GM12801 (cell line): Measurements from ENCODE around the gene ISG15.

Source experiments
- TF ChIP-seq, protein P1 (sequence below): IDR thresholded peaks from one replicate; pipeline ENCODE4 v1.5.1; 2011; ENCODE audit warnings: control low read depth; ENCODE audit not compliant: insufficient read length; ENCODE audit errors: extremely low read depth

ISG15 gene

DNA sequence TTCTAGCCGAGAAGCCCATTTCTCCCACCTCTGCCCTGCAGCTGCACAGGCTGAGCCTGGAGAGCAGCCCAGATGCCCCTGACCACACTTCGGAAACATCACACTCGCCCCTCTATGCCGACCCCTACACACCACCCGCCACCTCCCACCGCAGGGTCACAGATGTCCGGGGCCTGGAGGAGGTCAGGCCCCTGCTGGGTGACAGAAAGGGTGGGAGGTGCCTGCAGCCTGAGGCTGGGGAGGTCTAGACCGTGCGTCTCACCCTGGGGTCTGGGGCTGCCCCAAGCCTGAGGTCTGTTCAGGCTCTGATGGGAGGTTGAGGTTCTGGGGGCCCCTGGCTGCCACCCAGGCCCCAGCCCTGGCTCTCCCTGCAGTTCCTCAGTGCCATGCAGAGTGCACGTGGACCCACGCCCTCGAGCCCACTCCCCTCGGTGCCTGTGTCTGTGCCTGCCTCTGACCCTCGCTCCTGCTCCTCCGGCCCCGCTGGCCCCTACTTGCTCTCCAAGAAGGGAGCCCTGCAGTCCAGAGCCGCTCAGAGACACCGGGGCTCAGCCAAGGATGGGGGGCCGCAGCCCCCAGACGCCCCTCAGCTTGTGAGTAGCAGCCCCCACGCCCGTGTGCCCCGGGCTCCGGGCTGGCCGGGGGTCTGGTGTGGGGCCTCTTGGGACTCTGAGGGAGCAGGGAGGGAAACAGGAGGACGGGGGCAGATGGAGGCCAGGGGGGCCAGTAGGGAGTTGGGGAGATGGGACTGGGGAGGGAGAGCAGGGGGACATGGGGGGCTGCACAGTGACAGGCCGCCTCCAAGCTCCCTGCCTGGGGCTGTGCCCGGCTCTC is 39.6 kb upstream of the ISG15 start:
- TF ChIP-seq, protein P1, sequence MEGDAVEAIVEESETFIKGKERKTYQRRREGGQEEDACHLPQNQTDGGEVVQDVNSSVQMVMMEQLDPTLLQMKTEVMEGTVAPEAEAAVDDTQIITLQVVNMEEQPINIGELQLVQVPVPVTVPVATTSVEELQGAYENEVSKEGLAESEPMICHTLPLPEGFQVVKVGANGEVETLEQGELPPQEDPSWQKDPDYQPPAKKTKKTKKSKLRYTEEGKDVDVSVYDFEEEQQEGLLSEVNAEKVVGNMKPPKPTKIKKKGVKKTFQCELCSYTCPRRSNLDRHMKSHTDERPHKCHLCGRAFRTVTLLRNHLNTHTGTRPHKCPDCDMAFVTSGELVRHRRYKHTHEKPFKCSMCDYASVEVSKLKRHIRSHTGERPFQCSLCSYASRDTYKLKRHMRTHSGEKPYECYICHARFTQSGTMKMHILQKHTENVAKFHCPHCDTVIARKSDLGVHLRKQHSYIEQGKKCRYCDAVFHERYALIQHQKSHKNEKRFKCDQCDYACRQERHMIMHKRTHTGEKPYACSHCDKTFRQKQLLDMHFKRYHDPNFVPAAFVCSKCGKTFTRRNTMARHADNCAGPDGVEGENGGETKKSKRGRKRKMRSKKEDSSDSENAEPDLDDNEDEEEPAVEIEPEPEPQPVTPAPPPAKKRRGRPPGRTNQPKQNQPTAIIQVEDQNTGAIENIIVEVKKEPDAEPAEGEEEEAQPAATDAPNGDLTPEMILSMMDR = no peak

DNA sequence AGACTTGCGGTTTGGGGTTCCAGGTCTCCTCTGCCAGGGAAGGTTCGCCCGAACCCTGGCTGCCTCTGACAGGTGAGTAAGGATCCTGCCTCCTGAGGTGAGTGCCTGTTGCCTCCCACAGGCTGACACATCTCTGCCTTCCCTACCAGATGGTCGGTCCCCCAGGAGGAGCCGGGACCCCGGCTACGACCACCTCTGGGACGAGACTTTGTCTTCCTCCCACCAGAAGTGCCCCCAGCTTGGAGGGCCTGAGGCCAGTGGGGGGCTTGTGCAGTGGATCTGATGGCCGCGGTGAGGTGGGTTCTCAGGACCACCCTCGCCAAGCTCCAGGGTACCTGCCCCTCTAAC is 39.0 kb upstream of the ISG15 start:
- TF ChIP-seq, protein P1 = no peak

DNA sequence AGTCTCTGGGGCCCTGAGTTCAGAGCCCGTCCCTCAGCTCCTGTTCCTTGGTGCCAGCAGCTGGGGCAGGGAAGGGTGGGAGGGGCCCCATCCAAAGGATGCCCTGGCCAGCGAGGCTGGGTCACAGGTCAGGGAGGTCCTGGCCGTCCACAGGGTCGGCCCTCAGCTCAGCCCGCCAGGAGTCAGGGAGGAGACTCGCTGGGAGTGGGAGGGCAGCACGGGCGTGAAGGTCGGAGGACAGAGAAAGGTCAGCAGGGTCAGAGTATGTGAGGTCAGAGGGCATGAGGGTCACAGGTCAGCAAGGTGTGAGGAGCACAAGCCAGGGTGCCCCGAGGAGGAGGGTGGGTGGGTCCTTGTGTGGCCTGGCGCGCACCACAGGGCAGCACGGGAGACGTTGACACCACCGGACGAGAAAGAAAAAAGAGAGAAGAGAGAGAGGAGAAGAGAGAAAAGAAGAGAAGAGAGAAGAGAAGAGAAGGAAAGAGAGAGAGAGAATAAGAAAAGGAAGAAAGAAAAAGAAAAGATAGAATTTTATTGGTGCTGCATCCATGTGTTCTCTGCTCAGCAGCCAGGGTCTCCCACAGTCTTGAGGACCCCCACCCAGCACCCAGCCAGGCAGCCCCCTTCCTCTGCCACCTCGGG is 38.5 kb upstream of the ISG15 start:
- TF ChIP-seq, protein P1 = no peak

DNA sequence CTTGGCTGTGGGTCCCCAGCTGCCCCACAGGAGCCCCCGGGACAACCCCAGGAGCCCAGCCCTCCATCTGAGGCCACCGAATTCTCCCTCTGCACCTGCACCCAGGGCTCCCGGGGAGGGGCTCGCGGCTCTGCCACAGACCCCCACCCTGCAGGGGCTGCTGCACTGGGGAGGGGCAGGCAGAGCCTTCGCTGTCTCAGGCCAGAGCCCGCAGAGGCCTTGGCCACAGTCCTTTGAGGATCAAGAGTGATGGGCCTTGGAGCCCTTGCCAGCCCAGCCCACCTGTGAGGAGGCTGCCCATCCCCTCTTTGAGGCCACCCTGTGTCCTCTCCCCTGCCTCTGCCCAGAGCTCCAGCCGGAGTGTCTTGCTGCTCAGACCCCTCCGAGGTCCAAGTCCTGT is 37.9 kb upstream of the ISG15 start:
- TF ChIP-seq, protein P1 = no peak

DNA sequence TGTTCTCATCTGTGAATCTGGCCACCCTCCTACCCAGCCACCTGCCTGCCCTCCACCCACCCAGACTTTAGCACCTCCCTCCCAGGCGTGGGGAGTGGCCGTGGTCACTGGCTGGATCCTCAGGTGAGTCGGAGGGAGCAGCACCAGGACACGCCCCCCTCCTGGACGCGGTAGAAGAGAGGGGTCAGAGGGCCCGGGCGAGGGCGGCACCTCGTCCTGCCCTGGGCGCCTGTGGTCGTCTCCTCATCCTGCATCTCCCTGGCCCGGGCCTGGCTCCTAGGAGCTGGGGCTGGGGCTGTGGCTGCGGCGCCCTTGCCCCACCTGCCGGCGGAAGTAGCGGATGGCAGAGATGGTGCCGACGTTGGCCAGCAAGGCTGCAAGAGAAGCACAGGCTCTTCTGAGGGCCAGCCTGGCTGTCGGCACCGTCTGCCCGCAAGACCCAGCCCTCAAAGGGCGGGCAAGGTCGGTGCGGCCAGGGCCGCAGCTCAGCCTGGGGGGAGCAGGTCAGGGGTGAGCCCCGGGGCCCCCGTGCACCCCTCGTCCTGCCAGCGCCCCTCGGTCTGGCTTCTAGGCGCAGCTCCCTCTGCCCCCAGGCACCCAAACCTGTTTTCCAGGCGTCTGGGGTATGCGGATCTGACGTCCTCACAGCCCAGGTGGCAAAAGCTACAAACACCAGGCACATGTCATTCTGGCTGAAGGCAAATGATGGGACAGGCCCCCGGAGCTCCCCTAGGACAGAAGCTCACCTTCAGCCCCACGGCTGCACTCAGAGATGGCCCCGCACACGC is 37.2 kb upstream of the ISG15 start:
- TF ChIP-seq, protein P1 = no peak

DNA sequence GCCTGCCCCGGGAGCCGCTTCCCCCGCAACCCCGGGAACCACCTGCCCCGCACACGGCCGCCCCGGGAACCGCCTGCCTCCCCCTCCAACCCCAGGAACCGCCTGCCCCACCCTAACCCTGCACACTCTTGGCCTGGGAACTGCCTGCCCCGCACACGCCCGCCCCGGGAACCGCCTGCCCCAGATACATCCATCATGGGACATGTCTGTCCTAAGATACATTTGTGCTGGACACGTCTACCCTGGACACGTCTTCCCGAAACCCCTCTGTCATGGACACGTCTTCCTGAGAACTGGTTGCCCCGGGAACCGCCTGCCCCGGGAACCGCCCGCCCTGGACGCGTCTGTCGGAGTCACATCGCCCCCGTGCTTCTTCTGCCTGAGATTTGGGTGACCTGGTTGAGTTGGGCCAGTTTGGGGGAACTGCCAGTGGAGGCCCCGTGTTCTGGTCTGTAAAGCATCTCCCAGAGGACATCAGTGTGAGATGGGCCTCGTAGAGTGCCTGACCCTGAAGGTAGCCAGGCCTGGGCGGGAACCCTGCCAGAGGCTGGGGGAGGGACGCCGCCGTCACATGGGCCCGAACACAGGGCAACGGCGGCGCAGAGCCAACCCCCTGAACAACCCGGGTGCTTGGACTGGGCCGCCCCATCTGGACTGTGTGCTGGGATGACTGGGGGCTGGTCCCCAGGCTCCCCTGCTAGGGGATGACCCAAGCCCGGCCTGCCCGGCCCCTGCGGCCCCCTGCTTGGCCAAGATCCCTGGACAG is 35.0 kb upstream of the ISG15 start:
- TF ChIP-seq, protein P1 = no peak
